ENCODE results near the gene CCND1. TPM values are rescaled to one million over a fixed set of nuclear protein-coding genes. Genes with fewer than 3 reads are reported as not detected.

CCND1 gene
- total RNA-seq, 1 donor from 2014 or later = 14.0 TPM

- DNase-seq = no peak
These were observed 959 bp downstream of the CCND1 start for GRCh38 chr11:69641681-69642548.

- DNase-seq = no peak
These were observed 1.6 kb downstream of the CCND1 start for GRCh38 chr11:69642549-69642912.

- DNase-seq = peak; percentile 32
These were observed 2.1 kb downstream of the CCND1 start for GRCh38 chr11:69642913-69643632.

- no peak for DNase-seq
These were observed 2.7 kb downstream of the CCND1 start for GRCh38 chr11:69643646-69644045.

DNA sequence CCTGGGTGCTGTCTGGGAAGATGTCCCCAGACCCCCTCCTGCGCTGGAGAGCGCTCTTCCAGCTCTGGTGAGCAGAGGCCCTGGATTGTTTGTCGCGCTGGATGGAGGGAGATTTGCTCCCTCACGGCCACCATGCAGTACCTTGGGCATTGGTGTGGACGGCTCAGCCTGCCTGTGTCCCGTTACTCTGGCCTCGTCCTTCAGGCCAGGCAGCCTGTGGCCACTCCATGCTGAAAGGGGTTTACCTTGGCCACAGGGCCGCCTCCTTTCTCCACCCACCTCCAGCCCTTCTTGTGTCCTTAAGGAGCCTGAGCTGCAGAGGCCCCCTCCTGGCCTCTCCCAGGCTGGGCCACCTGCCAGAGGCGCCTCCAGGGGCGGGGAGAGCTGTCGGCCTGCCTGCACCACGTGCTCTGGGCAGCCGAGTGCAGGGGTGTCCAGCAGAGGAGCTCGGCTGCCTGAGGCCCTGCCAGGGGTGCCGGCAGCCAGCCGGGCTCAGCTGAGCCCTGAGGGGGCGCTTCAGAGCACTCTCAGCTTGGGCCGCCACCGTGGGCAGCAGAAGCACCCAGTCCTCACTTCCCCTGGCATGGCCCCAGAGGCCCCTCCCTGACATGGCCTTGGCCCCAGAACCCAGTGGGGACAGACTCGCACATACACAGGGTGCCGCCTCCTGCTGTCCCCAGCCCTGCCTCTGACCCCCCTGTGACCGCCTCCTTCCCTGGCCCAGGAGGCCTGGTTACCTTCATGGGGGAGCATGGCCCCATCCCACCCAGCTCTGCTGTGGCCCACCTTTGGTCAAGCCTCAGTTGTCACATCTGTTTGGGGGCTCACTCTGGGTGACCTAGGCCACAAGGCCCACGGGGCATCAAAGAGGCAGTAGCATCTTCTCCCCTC lies 3.4 kb downstream of the CCND1 start:
- DNase-seq = no peak

- no peak for DNase-seq
These were observed 4.2 kb downstream of the CCND1 start for GRCh38 chr11:69644962-69645675.

DNA sequence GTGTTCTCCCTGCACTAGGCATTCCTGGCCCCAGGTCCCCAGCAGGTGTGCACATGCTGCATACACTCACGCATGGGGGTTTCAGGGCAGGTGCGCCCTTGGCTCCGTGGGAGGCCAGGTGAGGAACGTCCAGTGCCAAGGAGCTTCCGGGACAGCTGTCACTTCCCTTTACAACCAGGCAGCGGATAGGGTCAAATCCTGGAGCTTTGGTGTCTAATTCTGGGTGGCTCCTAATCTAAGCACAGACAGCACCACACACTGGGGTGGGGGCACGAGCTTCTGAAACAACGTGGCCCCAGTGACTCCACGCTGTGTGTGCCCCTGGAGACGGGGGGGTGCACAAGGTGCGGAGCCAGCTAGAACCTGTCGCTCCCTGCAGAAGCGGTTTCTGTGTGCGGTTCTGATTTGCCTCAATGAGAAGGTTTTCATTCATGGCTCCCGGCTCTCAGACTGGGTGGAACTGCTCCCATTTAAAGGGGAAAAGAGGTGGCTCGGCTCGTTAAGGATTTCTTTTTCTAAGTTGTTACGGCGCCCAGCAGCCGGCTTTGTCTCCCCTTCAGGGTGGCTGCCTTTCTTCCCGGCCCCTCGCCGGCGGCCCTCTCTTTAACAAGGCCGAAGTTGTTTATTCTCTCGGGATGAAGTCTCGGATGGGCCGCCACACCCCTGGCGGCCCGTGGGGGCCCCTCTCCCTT lies 5.0 kb downstream of the CCND1 start:
- DNase-seq = no peak

GRCh38 chr11:69646493-69647389 lies 5.8 kb downstream of the CCND1 start:
- no peak for DNase-seq

GRCh38 chr11:69647390-69647748 lies 6.4 kb downstream of the CCND1 start:
- no peak for DNase-seq

- DNase-seq = no peak
These were observed 7.0 kb downstream of the CCND1 start for GRCh38 chr11:69647761-69648497.

DNA sequence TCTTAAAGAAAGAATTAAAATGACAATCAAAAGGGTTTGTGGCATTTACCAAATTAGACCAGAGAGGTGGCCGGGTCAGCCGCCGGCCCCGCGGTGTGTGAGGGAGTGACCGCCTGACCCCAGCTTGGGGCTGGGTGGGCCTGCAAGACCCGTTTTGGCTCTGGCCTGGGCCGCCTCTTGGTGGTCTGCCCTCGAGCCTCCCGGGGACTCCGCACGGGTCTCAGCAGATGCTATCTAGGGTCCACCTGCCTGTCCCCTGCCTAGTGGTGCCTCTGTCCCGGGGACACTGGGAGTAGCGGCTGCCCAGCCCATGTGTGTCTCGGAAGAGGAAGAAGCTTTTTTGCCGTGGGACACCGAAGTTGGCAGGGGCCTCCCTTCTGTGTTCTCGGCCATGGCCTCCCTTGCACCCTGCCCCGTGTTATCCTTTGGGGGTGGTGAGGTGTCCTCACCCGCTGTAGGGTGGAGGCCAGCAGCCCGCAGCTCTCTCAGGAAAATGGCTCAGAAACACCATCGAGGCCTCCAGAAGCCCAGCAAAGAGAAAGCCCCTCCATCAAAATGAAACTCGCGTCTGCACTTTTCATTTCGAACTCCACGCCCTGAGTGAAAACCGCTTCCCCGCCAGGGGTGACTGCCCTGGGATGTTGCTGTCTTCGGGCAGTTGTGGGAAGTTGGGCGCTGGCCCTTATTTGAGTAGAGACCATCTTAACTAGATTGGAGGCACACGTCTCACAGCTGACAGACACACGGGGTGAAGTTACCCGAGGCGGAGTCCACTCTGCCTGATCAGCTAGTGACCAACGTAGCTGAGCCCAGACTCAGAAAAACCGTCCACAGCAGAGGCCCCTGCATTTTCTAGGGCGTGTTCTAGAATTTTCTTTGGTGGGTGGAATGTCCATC lies 8.0 kb downstream of the CCND1 start:
- DNase-seq = no peak

DNA sequence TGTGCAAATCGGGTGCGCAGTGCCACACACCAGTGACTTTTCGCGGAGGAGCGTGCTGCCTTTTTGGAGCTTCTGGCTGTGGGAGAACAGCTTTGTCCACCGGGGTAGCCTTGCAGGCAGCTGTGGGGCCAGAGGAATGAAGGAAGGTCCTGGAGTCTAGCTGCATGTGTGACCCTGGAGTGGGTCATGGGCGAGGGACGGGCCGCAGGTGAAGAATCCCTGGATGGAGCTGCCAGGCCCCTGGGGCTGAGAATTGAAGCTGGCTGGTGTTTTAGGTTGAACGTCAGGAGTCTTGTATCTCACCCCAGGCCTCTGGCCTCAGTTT lies 8.6 kb downstream of the CCND1 start:
- no peak for DNase-seq

- DNase-seq = no peak
These were observed 9.3 kb downstream of the CCND1 start for GRCh38 chr11:69650081-69650831.

DNA sequence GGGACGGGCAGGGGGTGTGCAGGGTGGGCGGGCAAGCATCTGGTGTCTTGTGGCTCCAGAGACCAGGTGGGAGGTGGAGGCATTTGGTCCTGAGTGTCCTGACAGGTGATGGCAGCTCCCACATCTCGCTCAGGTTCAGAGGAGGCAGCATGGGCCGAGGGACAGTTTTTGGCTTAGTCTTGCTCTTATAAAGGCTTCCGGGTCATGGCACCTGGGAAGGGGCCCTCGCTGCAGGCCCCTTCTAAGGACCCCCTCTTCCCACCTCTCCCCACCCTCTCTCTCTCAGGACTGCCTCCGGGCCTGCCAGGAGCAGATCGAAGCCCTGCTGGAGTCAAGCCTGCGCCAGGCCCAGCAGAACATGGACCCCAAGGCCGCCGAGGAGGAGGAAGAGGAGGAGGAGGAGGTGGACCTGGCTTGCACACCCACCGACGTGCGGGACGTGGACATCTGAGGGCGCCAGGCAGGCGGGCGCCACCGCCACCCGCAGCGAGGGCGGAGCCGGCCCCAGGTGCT lies 9.9 kb downstream of the CCND1 start:
- no peak for DNase-seq

- DNase-seq = no peak
These were observed 11.1 kb downstream of the CCND1 start for GRCh38 chr11:69651834-69652620.

GRCh38 chr11:69652999-69653398 lies 12.0 kb downstream of the CCND1 start:
- DNase-seq = no peak

DNA sequence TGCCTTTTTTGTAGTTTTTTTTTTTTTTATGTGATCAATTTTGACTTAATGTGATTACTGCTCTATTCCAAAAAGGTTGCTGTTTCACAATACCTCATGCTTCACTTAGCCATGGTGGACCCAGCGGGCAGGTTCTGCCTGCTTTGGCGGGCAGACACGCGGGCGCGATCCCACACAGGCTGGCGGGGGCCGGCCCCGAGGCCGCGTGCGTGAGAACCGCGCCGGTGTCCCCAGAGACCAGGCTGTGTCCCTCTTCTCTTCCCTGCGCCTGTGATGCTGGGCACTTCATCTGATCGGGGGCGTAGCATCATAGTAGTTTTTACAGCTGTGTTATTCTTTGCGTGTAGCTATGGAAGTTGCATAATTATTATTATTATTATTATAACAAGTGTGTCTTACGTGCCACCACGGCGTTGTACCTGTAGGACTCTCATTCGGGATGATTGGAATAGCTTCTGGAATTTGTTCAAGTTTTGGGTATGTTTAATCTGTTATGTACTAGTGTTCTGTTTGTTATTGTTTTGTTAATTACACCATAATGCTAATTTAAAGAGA lies 12.5 kb downstream of the CCND1 start:
- no peak for DNase-seq

All from occipital lobe (tissue), 2 donors.